GM10266 (cell line): ENCODE results near the gene SLC7A5.
"Not testable (repeated sequence)": the region's sequence is repeated elsewhere in the genome, so short reads cannot be mapped to it uniquely, and the experiment has no call there.

Experiments used
- DNase-seq: peaks from one replicate; pipeline ENCODE4 v3.0.0; 2012; ENCODE audit errors: extremely low spot score
- TF ChIP-seq, protein P1 (sequence below): IDR thresholded peaks from 2 replicates; pipeline ENCODE4 v1.5.1; 2012; ENCODE audit warnings: mild to moderate bottlenecking, low read depth; ENCODE audit not compliant: control insufficient read depth, insufficient read depth; ENCODE audit errors: missing control alignments

The SLC7A5 gene

DNA sequence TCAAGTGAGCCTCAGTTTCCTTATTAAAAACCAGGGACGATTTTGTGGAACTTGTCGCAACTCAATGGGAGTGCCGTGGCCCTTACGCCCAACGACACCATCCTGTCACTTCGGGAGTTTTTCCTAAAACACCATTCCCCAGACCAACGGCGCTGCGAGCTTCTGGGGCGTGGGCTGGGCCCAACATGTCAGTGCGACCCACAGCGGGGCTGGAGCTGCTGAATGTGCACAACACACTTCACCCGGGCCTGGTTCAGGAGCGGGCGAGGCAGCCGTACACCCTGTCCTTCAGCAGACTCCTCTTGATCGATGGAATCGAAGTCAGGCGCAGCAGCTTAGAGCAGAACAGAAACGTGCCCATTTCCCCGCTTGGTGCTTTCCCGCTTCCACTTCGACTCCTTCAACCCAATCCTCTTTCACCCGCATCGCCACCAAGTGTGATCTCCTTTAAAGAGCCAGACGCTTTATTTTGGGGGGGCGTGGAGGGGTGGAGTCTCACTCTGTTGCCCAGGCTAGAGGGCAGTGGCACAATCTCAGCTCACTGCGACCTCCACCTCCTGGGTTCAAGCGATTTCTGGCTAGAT lies 13.2 kb upstream of the SLC7A5 start:
- TF ChIP-seq, protein P1, sequence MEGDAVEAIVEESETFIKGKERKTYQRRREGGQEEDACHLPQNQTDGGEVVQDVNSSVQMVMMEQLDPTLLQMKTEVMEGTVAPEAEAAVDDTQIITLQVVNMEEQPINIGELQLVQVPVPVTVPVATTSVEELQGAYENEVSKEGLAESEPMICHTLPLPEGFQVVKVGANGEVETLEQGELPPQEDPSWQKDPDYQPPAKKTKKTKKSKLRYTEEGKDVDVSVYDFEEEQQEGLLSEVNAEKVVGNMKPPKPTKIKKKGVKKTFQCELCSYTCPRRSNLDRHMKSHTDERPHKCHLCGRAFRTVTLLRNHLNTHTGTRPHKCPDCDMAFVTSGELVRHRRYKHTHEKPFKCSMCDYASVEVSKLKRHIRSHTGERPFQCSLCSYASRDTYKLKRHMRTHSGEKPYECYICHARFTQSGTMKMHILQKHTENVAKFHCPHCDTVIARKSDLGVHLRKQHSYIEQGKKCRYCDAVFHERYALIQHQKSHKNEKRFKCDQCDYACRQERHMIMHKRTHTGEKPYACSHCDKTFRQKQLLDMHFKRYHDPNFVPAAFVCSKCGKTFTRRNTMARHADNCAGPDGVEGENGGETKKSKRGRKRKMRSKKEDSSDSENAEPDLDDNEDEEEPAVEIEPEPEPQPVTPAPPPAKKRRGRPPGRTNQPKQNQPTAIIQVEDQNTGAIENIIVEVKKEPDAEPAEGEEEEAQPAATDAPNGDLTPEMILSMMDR = no peak
- DNase-seq = no peak

DNA sequence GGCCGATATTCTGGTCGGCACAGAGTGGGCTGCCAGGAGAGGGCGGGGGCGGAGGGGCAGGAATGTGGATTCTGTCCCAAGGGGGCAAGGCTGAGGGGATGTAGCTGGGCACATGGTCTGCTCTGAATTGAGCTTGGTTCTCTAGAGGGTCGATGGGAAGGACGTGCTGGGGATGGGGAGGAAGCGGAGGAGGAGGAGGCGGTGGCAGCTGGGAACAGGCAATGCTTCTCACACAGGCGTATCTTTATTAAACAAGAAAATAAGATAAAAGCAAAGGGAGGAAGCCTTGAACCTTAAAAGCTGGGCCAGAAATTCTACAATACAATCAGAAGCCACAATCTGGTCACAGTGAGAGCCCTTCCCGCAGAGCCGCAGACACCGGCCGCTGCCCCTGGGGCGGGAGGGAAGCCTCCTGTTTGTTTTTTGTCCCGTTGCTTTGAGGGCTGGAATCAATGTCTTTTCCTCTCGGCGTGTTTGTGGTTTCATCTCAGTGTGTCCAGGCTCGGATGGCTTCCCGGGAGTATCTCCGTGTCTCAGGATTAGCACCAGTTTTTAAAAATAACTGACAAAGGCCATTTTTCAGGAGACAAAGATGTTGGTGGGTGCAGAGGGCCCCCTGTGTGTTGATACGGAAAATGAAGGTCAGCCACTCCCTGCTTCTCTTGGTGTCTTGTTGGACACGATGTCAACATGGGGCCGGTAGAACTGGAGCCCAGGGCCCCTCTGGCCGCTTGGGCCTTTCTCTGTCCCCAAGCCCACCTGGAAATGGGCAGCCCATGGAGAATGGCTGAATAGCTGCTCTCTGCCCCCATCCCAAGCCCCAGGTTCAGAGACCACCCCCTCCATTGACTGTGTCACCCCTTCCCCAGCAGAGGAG lies 12.3 kb upstream of the SLC7A5 start:
- TF ChIP-seq, protein P1 = no peak
- no peak for DNase-seq

DNA sequence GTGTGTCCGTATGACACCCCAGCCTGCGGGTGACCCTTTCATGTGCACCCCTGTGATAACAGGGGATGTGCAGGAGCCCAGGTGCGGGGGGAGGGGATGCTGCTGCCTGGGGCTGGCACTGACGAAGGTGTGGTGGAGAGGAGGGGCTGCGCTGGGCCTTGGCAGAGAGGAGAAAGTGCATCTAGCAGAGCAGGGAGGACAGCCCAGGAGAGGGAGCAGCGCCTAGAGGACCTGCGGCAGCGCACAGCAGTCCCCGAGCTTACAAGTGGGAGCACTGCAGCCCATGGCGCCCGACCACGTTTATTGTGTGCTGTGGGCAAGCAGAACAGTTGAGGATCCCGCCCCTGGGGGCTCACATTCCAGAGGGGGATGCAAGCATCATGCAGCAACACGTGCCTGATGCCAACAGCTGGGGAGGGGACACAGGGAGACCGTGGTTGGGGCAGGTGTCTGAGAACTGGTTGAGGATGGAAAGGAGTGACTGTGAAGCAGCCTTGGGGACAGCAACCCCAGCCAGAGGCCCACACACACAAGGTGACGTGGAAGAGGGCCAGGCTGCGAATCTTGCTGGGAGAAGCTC lies 10.9 kb upstream of the SLC7A5 start:
- no peak for DNase-seq
- TF ChIP-seq, protein P1 = no peak

DNA sequence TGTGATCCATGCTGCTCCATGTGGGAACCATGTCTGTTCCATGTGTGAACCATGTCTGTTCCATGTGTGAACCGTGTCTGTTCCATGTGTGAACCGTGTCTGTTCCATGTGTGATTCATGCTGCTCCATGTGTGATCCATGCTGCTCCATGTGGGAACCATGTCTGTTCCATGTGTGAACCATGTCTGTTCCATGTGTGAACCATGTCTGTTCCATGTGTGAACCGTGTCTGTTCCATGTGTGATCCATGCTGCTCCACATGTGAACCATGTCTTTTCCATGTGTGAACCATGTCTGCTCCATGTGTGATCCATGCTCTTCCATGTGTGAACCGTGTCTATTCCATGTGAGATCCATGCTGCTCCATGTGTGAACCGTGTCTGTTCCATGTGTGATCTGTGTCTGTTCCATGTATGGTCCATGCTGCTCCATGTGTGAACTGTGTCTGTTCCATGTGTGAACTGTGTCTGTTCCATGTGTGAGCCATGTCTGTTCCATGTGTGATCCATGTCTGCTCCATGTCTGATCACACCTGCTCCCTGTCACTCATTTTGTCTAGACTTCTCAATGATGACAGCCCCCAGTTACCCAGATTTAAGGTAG lies 10.2 kb upstream of the SLC7A5 start:
- not testable (repeated sequence) for DNase-seq

DNA sequence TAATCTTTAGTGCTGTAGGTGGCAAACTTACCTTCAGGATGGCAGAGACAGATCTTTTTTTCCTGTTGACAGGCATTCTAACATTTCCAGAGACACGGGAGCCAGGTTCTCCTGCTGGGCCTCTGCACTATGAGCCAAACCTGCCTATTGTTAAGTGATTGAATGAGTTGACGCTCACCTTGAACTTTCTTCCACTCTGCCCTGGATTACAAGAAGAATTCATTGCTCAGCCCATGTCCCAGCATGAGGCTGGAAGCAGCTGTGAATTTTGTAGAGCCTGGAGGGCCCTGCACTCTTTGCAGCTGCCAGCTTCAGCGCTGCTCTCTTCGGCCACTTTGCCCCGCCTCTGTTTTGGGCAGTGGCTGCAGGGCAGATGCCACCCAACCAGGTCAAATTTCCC lies 9.4 kb upstream of the SLC7A5 start:
- DNase-seq = no peak
- TF ChIP-seq, protein P1 = no peak

DNA sequence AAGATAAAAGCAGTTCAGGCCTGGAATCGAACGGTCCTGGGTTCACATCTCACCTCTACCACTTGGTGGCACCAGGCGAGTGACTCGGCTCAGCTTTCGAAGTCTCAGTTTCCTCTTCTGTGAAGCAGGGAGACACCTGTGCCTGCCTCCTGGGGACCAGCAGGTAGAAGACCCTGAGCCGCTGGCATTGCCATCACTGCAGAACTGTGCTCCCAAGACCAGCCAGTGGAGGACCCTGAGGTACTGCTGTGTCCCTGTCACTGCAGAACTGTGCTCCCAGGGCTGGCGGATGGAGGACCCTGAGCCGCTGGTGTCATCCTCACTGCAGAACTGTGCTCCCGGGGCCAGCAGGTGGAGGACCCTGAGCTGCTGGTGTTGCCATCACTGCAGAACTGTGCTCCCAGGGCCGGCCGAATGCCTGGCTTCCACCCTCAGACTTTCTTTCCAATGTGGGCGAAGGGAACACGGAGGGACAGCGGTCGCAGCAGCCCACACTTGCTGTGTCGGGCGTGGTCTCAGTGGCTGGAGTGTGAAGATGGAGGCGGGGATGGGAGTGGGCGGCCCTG lies 8.7 kb upstream of the SLC7A5 start:
- TF ChIP-seq, protein P1 = peak; percentile 25
- DNase-seq = no peak

DNA sequence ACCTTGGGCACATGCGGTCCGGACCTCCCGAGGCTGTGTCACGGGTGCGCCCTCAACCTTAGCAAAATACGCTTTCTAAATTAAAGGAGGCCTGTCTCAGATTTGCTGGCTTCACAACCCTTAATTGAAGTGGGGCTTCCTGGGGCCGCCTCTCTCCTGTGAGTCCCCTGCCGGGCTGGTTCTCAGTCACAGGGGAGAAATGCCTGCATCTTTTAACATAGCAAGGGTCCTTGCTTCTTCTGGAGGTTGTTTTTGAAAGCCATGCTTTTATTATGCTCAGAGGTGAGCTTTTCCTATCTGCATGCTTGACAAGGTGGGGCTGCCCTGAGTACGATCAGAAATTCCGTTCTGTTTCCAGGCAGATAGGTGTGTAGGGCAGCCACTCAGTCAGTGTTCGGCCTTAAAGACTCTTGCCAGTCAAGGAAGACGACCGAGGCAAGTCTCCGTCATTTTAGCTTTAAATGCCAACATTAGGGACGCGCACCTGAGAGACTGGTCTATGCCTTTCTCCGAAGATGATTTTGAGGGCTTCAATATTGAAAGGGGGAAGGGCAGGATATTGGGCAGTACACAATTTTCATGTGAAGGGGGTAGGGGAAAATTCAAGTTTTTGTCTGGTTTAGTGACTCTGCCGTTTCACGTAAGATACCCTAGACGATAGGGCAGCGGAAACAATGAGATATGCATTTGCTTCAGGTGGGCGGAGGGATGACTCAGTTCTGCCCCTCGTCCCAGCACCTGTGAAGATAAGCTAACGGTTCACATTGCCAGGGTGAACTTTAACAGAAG lies 5.5 kb upstream of the SLC7A5 start:
- peak; percentile 72 for DNase-seq
- TF ChIP-seq, protein P1 = no peak

DNA sequence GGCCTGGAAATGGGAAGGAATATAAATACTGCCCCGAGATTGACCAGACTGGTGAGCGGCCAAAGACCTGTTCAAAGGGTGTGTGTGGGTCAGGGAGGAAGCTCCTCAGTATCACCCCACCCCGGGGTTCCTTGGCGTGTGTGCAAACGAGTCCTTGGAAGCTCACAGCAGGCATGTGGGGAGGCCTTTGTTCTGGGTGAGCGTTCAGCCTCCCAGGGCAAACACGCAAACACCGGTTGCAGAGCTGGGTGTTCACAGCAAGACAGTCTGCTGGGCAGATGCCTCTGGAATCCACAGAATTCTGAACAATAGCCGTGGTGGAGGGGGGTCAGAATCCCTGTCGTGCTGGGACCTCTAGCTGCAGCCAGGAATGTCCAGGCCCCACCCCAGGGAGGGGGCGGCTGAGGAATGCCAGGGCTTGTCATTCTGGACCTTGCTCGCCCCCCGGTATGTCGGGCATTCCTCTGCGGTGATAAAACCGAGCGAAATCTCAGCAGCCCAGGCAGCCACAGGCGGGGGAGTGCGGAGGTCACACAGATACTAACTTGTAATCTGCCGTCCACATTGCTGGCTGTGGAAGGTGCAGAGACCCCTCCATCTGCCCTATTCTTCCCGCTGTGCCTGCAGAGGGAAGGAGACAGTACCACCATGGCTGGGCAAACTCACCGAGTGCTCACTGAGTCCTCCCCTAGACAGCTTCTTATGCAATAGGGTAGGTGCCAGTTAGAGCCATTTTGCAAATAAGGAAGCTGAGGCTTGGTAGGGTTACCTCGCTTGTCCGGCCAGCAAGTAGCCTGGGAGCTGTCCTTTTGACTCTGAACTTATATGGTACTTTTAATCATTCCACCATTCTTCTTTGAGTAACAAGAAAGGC lies 1.3 kb upstream of the SLC7A5 start:
- DNase-seq = not testable (repeated sequence)

DNA sequence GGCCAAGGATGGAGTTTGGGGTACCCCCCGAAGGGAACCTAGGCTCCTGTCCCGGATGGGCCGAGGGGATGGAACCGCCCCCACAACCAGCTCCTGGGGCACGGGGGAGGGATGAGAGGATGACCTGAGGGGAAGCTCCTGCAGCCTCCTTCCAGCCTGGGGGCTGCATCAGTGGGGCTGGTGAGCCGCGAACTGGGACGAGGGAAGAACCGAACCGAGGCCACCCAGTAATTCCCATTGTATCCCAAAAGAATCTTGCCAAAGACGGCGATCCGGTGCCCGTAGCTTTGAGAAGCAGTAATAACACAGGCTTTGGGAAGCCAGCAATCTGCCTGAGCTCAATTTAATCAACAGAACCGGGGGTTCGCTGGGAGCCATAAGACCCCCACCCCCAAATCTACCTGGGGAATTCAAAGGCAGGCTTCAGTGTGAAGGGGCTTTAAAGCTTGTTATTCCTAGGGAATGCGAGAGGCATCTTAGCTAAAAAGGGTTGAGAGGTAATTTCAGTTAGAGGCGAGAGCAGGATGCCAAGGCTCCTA lies 641 bp upstream of the SLC7A5 start:
- not testable (repeated sequence) for DNase-seq
